Stimulated activated CD8-positive, alpha-beta memory T cell treated with anti-CD3 and anti-CD28 coated beads, Interleukin-7, amount 100 ng/mL, for 48 hours (primary cell): ENCODE results near the gene ABCG4.
"Not testable (repeated sequence)": the region's sequence is repeated elsewhere in the genome, so short reads cannot be mapped to it uniquely, and the experiment has no call there.

ENCODE experiments used
- DNase-seq, 2 donors: peaks; one replicate each; pipeline ENCODE4 v3.0.0-alpha.2; 2020; ENCODE audit warnings: low read depth in 1 of 2; ENCODE audit errors: extremely low read depth in 1 of 2

ABCG4 gene

GRCh38 chr11:119149018-119149785, at the start of gene ABCG4:
Gene ABCG4, plus strand, starts transcription at chr11:119149052. Its CDS starts 914 bp downstream, at chr11:119149966.
- DNase-seq, result no peak

- DNase-seq, result no peak
These were observed 49.1 kb upstream of the ABCG4 start for GRCh38 chr11:119099711-119100110.

- no peak for DNase-seq
These were observed 48.4 kb upstream of the ABCG4 start for GRCh38 chr11:119100246-119100970.

GRCh38 chr11:119100994-119101758, 47.7 kb upstream of the ABCG4 start:
- no peak for DNase-seq

GRCh38 chr11:119101759-119102423, 47.0 kb upstream of the ABCG4 start, which contains the start of gene DPAGT1:
Gene DPAGT1, minus strand, starts transcription at chr11:119101853. Its CDS starts 198 bp downstream, at chr11:119101655.
- peak; percentile 55 to 79 for DNase-seq

- not testable (repeated sequence) for DNase-seq
These were observed 45.6 kb upstream of the ABCG4 start for GRCh38 chr11:119103161-119103664.

DNA sequence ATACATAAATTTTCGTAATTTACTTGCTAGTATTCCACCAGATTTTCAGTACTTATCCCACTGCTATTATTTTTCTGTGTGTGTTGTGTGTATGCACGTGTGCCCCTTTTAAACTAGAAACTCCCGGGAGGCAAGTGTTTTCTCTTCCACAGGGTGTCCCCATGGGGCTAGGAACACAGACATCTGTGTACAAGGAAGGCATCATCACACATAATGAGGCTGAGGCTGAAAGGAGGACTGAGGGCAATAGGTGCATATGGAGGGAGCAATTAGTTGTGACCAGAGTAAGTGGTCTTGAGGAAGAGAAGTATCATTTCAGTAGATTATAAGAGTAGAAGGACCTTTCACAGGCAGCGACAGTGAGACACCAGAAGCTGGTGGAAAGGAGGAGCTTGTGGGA, 45.1 kb upstream of the ABCG4 start:
- no peak for DNase-seq

DNA sequence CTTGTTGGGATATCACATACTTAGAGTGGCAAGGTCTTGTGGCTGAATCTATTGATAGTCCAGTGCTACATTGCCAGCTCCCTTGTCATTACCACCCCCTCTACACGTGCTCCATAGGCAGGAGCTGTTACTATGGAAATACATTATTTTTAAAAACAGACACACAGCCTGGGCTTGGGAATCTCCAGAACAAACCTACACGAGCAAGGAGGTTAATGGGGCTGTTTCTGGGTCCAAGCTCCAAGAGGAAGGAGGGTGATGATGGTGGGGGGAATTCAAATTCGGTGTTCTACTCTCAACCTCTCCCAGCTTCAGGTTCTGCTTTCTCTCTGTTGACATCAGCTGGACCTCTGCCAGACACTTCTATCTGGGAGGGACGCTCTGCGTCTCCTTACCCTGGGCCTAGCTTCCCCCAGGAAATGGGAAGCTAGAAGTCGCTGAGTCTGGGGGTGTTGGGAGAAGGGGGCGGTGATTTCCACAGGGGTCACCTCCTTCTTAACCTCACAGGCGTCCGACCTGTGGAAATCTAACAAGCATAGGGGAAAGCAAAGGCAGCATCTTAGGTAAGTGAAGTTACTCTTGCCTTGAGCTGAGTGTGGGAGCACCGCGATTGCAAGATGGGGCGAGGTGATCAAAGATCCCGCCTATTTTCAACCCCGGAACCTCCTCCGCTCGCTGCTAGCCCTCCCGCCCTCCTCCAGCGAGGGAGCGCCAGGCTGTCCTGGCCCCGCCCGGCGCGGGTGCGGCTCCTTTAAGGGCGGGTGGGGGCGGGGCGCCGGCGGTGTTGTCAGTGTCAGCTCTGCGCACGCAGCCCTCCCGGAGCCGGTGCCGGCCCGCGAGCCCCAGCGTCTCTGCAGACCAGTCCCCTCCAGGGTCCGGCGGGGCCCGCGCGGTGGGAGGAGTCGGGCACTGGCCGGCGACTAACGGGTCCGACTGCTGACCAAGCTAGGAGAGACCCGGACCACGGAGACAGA, 42.0 kb upstream of the ABCG4 start, which contains the start of gene C2CD2L:
C2CD2L (plus strand) TSS at position 781 of the 974 bp plus-strand sequence. CDS start 398 bp downstream, outside the sequence.
- peak; percentile 86 to 89 for DNase-seq

- no peak for DNase-seq
These were observed 41.2 kb upstream of the ABCG4 start for GRCh38 chr11:119107538-119108145.

GRCh38 chr11:119108146-119108856, 40.6 kb upstream of the ABCG4 start:
- DNase-seq, result no peak

- DNase-seq, result no peak
These were observed 40.0 kb upstream of the ABCG4 start for GRCh38 chr11:119108857-119109221.

- DNase-seq, result no peak
These were observed 39.0 kb upstream of the ABCG4 start for GRCh38 chr11:119109843-119110242.

- DNase-seq, result no peak
These were observed 38.4 kb upstream of the ABCG4 start for GRCh38 chr11:119110439-119110838.

- no peak for DNase-seq
These were observed 37.4 kb upstream of the ABCG4 start for GRCh38 chr11:119111361-119111925.

GRCh38 chr11:119112314-119113020, 36.4 kb upstream of the ABCG4 start:
- no peak for DNase-seq

DNA sequence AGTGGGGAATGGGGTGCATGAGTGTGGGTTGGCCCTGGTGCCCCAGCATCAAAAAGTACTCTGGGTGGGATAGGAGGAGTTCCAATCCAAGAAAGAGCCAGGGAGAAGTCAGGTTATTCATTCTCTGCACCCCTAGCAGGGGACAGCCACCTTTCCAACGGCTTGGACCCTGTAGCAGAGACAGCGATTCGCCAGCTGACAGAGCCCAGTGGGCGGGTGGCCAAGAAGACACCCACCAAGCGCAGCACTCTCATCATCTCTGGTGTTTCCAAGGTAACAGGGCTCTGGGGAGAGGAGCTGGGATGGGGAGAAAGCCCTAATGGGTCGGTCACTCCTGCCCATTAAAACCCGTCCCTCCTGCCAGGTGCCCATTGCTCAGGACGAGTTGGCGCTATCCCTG, 35.1 kb upstream of the ABCG4 start:
- no peak for DNase-seq

- DNase-seq, result no peak
These were observed 34.5 kb upstream of the ABCG4 start for GRCh38 chr11:119114351-119114750.
